GM18870 (cell line): Measurements from ENCODE around the gene STARD9.
"Not testable (repeated sequence)": the region's sequence is repeated elsewhere in the genome, so short reads cannot be mapped to it uniquely, and the experiment has no call there.

Experiments
- ATAC-seq: cut with Tn5 transposase; IDR thresholded peaks from one replicate; pipeline ENCODE4 v1.9.1; 2021; ENCODE audit warnings: moderate library complexity; ENCODE audit not compliant: unreplicated experiment

Gene STARD9

GRCh38 chr15:42759093-42759492 is 183.7 kb downstream of the STARD9 start:
- ATAC-seq: no peak

- no peak for ATAC-seq
Observed at GRCh38 chr15:42760759-42761158, 185.4 kb downstream of the STARD9 start.

- ATAC-seq: not testable (repeated sequence)
Observed at GRCh38 chr15:42761813-42762212, 186.4 kb downstream of the STARD9 start.

- ATAC-seq: not testable (repeated sequence)
Observed at GRCh38 chr15:42764154-42764731, 188.8 kb downstream of the STARD9 start.

- not testable (repeated sequence) for ATAC-seq
Observed at GRCh38 chr15:42766109-42766508, 190.7 kb downstream of the STARD9 start.
